Vagina (tissue), 2 donors: Measurements from ENCODE around the gene MATCAP1.

Experiments
- CTCF ChIP-seq, 3 experiments: fragments of 450-650 bp in 2 of 3; fragments of 200-600 bp in 1 of 3; sonication (generic) in 1 of 3; IDR thresholded peaks; one replicate each; pipeline ENCODE4 v1.5.1; 2017 to 2019; ENCODE audit warnings: antibody characterized with exemption in 3 of 3, mild to moderate bottlenecking in 2 of 3, moderate library complexity in 2 of 3
- POLR2AphosphoS5 ChIP-seq, 2 donors: sonication (generic); formaldehyde crosslinking; IDR thresholded peaks; one replicate each; pipeline ENCODE4 v1.9.0; 2017; ENCODE audit warnings: antibody characterized with exemption in 2 of 2, mild to moderate bottlenecking in 2 of 2, low read depth in 1 of 2; ENCODE audit not compliant: insufficient read depth in 1 of 2

- TF ChIP-seq CTCF (IDR thresholded peaks at IDR 0.05) = no peak
- no peak for TF ChIP-seq POLR2AphosphoS5 (IDR thresholded peaks at IDR 0.05; ENCODE audit: insufficient read depth in 1 of 2, low read depth in 1 of 2)
These were observed 27.9 kb upstream of the MATCAP1 start for GRCh38 chr16:67211674-67212073.
